Upper lobe of right lung (tissue), 1 donor: Measurements from ENCODE around the gene PRC1. TPM values are rescaled to one million over a fixed set of nuclear protein-coding genes. Genes with fewer than 3 reads are reported as not detected.

Experiments used
- ATAC-seq: fragments of 200-7000 bp; cut with Tn5 transposase; one replicate; pipeline ENCODE4 v1.9.1; 2020; ENCODE audit warnings: mild to moderate bottlenecking, moderate library complexity
- DNase-seq: peaks from one replicate; pipeline ENCODE4 v3.0.0-alpha.2; 2020
- H3K27ac ChIP-seq: fragments of 200-600 bp; one replicate; pipeline ENCODE4 v1.8.0; 2022
- H3K27me3 ChIP-seq: fragments of 200-600 bp; one replicate; pipeline ENCODE4 v1.8.0; 2022; ENCODE audit warnings: mild to moderate bottlenecking
- H3K36me3 ChIP-seq: fragments of 200-600 bp; one replicate; pipeline ENCODE4 v1.8.0; 2022
- H3K4me1 ChIP-seq: fragments of 200-600 bp; one replicate; pipeline ENCODE4 v1.8.0; 2022
- H3K4me3 ChIP-seq: fragments of 200-600 bp; one replicate; pipeline ENCODE4 v1.8.0; 2022; ENCODE audit warnings: mild to moderate bottlenecking
- H3K9me3 ChIP-seq: fragments of 200-600 bp; one replicate; pipeline ENCODE4 v1.8.0; 2022
- intact Hi-C: fragments of 100-400 bp; cut with DNase I; formaldehyde crosslinking; loops from one replicate; pipeline ENCODE4 v1.11.0; 2022
- total RNA-seq: library from RNA; stranded (reverse); fragmentation: NEBNext Ultra II Directional; extraction: Animal tissue kit (Norgen Biotek cat#: 25700); gene quantifications from one replicate; pipeline ENCODE4 v1.2.1, GENCODE V29; 2021
- TF ChIP-seq, protein P1 (sequence below): fragments of 200-600 bp; IDR thresholded peaks from one replicate; pipeline ENCODE4 v1.8.0; 2022; ENCODE audit warnings: antibody characterized with exemption
- donor health status: DM: no; HTN: yes; CAD: no; lungs with severe emphysema.

PRC1 gene
- total RNA-seq, 1 donor from 2014 or later = 4.6 TPM

GRCh38 chr15:90998737-90999136 is 4.4 kb upstream of the PRC1 start:
- Histone ChIP-seq H3K27ac (no peak overlapping the region), H3K9me3 (no peaks in the 10 kb centered on the region), H3K36me3 (peaks cover 57% of the 10 kb centered on the region), H3K4me3 (no peak overlapping the region), H3K4me1 (peaks cover 7% of the 10 kb centered on the region), H3K27me3 (no peaks in the 10 kb centered on the region)
- ATAC-seq (no peak), DNase-seq (no peak)
- TF ChIP-seq, protein P1, sequence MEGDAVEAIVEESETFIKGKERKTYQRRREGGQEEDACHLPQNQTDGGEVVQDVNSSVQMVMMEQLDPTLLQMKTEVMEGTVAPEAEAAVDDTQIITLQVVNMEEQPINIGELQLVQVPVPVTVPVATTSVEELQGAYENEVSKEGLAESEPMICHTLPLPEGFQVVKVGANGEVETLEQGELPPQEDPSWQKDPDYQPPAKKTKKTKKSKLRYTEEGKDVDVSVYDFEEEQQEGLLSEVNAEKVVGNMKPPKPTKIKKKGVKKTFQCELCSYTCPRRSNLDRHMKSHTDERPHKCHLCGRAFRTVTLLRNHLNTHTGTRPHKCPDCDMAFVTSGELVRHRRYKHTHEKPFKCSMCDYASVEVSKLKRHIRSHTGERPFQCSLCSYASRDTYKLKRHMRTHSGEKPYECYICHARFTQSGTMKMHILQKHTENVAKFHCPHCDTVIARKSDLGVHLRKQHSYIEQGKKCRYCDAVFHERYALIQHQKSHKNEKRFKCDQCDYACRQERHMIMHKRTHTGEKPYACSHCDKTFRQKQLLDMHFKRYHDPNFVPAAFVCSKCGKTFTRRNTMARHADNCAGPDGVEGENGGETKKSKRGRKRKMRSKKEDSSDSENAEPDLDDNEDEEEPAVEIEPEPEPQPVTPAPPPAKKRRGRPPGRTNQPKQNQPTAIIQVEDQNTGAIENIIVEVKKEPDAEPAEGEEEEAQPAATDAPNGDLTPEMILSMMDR = no peak
- intact Hi-C loops = no loop called here

GRCh38 chr15:90994059-90994416 is 297 bp downstream of the PRC1 start:
- Histone ChIP-seq H3K36me3 (peaks cover 10% of the 10 kb centered on the region), H3K27me3 (no peaks in the 10 kb centered on the region), H3K4me1 (peaks cover 7% of the 10 kb centered on the region), H3K27ac (peak overlapping the region; percentile 86), H3K9me3 (no peaks in the 10 kb centered on the region), H3K4me3 (peak overlapping the region; percentile 91)
- ATAC-seq (peak; percentile 33), DNase-seq (peak; percentile 68)
- TF ChIP-seq, protein P1 = no peak
- intact Hi-C loops = no loop called here

GRCh38 chr15:90991587-90992285 is 2.6 kb downstream of the PRC1 start:
- Histone ChIP-seq H3K27ac (no peak overlapping the region), H3K4me3 (no peak overlapping the region), H3K36me3 (no peaks in the 10 kb centered on the region), H3K4me1 (peaks cover 7% of the 10 kb centered on the region), H3K9me3 (no peaks in the 10 kb centered on the region), H3K27me3 (no peaks in the 10 kb centered on the region)
- ATAC-seq (no peak), DNase-seq (no peak)
- TF ChIP-seq, protein P1 = no peak
- intact Hi-C loops = no loop called here

- H3K27me3 ChIP-seq = no peaks in the 10 kb centered on the region
- TF ChIP-seq, protein P1 = no peak
- H3K4me3 ChIP-seq = no peak overlapping the region
- H3K4me1 ChIP-seq = peaks cover 7% of the 10 kb centered on the region
- H3K9me3 ChIP-seq = no peaks in the 10 kb centered on the region
- H3K36me3 ChIP-seq = no peaks in the 10 kb centered on the region
- ATAC-seq = no peak
- H3K27ac ChIP-seq = no peak overlapping the region
- no peak for DNase-seq
- intact Hi-C loops = no loop called here
Observed at GRCh38 chr15:90990446-90990845, 3.9 kb downstream of the PRC1 start.

- DNase-seq (no peak), ATAC-seq (no peak)
- intact Hi-C loops = no loop called here
- H3K9me3 ChIP-seq = no peaks in the 10 kb centered on the region
- H3K36me3 ChIP-seq = no peaks in the 10 kb centered on the region
- H3K27ac ChIP-seq = no peak overlapping the region
- TF ChIP-seq, protein P1 = no peak
- no peaks in the 10 kb centered on the region for H3K27me3 ChIP-seq
- no peaks in the 10 kb centered on the region for H3K4me1 ChIP-seq
- no peak overlapping the region for H3K4me3 ChIP-seq
Observed at GRCh38 chr15:90989040-90989768, 5.1 kb downstream of the PRC1 start.
